Ureter (tissue), 1 donor: Measurements from ENCODE around the gene SEMA7A. TPM values are rescaled to one million over a fixed set of nuclear protein-coding genes. Genes with fewer than 3 reads are reported as not detected.
"Not testable (repeated sequence)": the region's sequence is repeated elsewhere in the genome, so short reads cannot be mapped to it uniquely, and the experiment has no call there.

Experiments used
- DNase-seq: peaks from one replicate; pipeline ENCODE4 v3.0.0-alpha.2; 2020; ENCODE audit warnings: low spot score
- total RNA-seq: library from RNA; stranded (reverse); gene quantifications from one replicate; pipeline ENCODE4 v1.2.4, GENCODE V29; 2023
- donor health status: DM: yes; HTN: yes; CAD: no.

The SEMA7A gene
- total RNA-seq, 1 donor from 2014 or later = 2.2 TPM

GRCh38 chr15:74373731-74374647 is 59.8 kb downstream of the SEMA7A start:
- peak; percentile 94 for DNase-seq

- DNase-seq = no peak
Observed at GRCh38 chr15:74373056-74373650, 60.6 kb downstream of the SEMA7A start.

- DNase-seq = no peak
Observed at GRCh38 chr15:74370471-74370870, 63.3 kb downstream of the SEMA7A start.

GRCh38 chr15:74369756-74370155 is 64.0 kb downstream of the SEMA7A start:
- no peak for DNase-seq

GRCh38 chr15:74369084-74369745 is 64.5 kb downstream of the SEMA7A start:
- no peak for DNase-seq

GRCh38 chr15:74368121-74368520 is 65.6 kb downstream of the SEMA7A start:
- no peak for DNase-seq

GRCh38 chr15:74367296-74367854 is 66.4 kb downstream of the SEMA7A start, which contains the start of gene CYP11A1:
Gene CYP11A1, minus strand, starts transcription at chr15:74367646. Its CDS starts 61 bp downstream, at chr15:74367585.
- DNase-seq = no peak

- no peak for DNase-seq
Observed at GRCh38 chr15:74365598-74366445, 67.9 kb downstream of the SEMA7A start.

GRCh38 chr15:74364936-74365597 is 68.7 kb downstream of the SEMA7A start:
- DNase-seq = no peak

GRCh38 chr15:74362482-74362881 is 71.3 kb downstream of the SEMA7A start:
- DNase-seq = no peak

- not testable (repeated sequence) for DNase-seq
Observed at GRCh38 chr15:74360855-74361254, 72.9 kb downstream of the SEMA7A start.

GRCh38 chr15:74359376-74359775 is 74.4 kb downstream of the SEMA7A start:
- DNase-seq = not testable (repeated sequence)

Other genes starting within 250 kb of the SEMA7A start
- gene STRA6, start 231.2 kb downstream of the SEMA7A start, total RNA-seq = 50.9 TPM
- gene CCDC33, start 197.6 kb downstream of the SEMA7A start, total RNA-seq = 10.2 TPM
- gene CYP11A1, start 66.3 kb downstream of the SEMA7A start, total RNA-seq = 2.4 TPM
- gene UBL7, start 27.2 kb upstream of the SEMA7A start, total RNA-seq = 26.7 TPM
- 5.6 TPM for gene ARID3B, start 107.3 kb upstream of the SEMA7A start, total RNA-seq
- gene CLK3, start 181.9 kb upstream of the SEMA7A start, total RNA-seq = 82.2 TPM